ENCODE measurements around the gene TENT4A.

DNA sequence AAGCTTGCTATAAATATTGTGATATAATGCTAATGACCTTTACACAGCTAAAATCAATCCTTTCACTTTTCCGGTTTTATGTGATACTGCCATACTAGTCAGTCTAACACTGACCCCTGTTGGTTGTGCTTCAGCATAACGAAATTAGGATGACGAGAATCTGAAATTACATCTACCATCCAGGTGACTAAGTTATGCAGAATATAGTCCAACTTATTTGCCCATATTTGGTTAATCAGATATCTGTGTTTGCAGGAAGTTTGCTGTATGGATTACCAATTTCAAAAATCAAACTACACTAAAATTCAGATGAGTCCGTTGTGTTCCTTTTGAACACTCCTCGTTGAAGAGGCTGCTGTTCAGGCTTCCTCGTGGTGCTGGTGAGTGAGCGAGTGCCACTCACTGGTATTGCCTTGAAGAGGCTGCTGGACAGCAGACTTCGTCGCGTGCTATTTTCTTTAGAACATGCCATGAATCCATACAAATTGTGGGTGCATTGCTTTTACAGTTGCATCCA lies 32.5 kb downstream of the TENT4A start:
- TF ChIP-seq, protein P1, sequence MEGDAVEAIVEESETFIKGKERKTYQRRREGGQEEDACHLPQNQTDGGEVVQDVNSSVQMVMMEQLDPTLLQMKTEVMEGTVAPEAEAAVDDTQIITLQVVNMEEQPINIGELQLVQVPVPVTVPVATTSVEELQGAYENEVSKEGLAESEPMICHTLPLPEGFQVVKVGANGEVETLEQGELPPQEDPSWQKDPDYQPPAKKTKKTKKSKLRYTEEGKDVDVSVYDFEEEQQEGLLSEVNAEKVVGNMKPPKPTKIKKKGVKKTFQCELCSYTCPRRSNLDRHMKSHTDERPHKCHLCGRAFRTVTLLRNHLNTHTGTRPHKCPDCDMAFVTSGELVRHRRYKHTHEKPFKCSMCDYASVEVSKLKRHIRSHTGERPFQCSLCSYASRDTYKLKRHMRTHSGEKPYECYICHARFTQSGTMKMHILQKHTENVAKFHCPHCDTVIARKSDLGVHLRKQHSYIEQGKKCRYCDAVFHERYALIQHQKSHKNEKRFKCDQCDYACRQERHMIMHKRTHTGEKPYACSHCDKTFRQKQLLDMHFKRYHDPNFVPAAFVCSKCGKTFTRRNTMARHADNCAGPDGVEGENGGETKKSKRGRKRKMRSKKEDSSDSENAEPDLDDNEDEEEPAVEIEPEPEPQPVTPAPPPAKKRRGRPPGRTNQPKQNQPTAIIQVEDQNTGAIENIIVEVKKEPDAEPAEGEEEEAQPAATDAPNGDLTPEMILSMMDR (IDR thresholded peaks at IDR 0.05), result peak; percentile 81
- TF ChIP-seq SIN3A (IDR thresholded peaks at IDR 0.05; ENCODE audit: borderline replicate concordance, insufficient read depth, low read depth, low read length) (no peak), POLR2AphosphoS5 (IDR thresholded peaks at IDR 0.05; ENCODE audit: low read depth, low read length) (no peak)
- TF ChIP-seq, protein P2, sequence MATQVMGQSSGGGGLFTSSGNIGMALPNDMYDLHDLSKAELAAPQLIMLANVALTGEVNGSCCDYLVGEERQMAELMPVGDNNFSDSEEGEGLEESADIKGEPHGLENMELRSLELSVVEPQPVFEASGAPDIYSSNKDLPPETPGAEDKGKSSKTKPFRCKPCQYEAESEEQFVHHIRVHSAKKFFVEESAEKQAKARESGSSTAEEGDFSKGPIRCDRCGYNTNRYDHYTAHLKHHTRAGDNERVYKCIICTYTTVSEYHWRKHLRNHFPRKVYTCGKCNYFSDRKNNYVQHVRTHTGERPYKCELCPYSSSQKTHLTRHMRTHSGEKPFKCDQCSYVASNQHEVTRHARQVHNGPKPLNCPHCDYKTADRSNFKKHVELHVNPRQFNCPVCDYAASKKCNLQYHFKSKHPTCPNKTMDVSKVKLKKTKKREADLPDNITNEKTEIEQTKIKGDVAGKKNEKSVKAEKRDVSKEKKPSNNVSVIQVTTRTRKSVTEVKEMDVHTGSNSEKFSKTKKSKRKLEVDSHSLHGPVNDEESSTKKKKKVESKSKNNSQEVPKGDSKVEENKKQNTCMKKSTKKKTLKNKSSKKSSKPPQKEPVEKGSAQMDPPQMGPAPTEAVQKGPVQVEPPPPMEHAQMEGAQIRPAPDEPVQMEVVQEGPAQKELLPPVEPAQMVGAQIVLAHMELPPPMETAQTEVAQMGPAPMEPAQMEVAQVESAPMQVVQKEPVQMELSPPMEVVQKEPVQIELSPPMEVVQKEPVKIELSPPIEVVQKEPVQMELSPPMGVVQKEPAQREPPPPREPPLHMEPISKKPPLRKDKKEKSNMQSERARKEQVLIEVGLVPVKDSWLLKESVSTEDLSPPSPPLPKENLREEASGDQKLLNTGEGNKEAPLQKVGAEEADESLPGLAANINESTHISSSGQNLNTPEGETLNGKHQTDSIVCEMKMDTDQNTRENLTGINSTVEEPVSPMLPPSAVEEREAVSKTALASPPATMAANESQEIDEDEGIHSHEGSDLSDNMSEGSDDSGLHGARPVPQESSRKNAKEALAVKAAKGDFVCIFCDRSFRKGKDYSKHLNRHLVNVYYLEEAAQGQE (IDR thresholded peaks at IDR 0.05; ENCODE audit: insufficient read depth in 1 of 2, low read depth in 2 of 2, low read length in 1 of 2), result no peak
